HCT116 (cell line): ENCODE data around the gene PRIM1. TPM values are rescaled to one million over a fixed set of nuclear protein-coding genes. Genes with fewer than 3 reads are reported as not detected.

ENCODE experiments used
- ATAC-seq: fragments of 200-7000 bp; cut with Tn5 transposase; 2 replicates; pipeline ENCODE4 v1.9.1; 2020; ENCODE audit warnings: mild to moderate bottlenecking, moderate library complexity
- BruUV-seq: library from RNA; stranded (reverse); fragments of 400-500 nt; replicated peaks from 2 replicates; lab custom pipeline; 2021; lab: Mats Ljungman, UMichigan
- CTCF ChIA-PET: fragments of 300-600 bp; sonication (Branson Sonifier 250); formaldehyde crosslinking; loops from one replicate; lab custom pipeline; 2021; ENCODE audit warnings: antibody characterized with exemption; lab: Charles Lee
- POLR2A ChIA-PET: fragments of 300-600, 350-600 bp; sonication (Branson Sonifier 250); formaldehyde crosslinking; loops from one replicate; lab custom pipeline; 2021; ENCODE audit warnings: antibody characterized with exemption; lab: Charles Lee
- RAD21 ChIA-PET, 2 experiments: fragments of 300-600 bp; sonication (Branson Sonifier 250); formaldehyde crosslinking; loops; one replicate each; lab custom pipeline; 2023; ENCODE audit warnings: low total read pairs in 2 of 2; ENCODE audit not compliant: uncharacterized antibody in 2 of 2, unreplicated experiment in 2 of 2, low non-redundant PET in 1 of 2; lab: Charles Lee
- DNase-seq: peaks from one replicate; pipeline ENCODE4 v3.0.0-alpha.2; 2010; ENCODE audit warnings: low read depth, low spot score
- H2AFZ ChIP-seq: fragments of 200-600 bp; shearing (Covaris generic), sonication (generic); 2 replicates; pipeline ENCODE4 v1.6.1; 2017; ENCODE audit warnings: low read depth, mixed run types, mixed read lengths, antibody characterized with exemption, low read length; ENCODE audit not compliant: poor library complexity, severe bottlenecking
- H3K27ac ChIP-seq: 2 replicates; pipeline ENCODE4 v1.5.1; 2012; ENCODE audit warnings: low read depth, low read length
- H3K27me3 ChIP-seq: fragments of 200-600 bp; sonication (generic); 2 replicates; pipeline ENCODE4 v1.6.1; 2016; ENCODE audit warnings: mixed run types, low read length, mixed read lengths; ENCODE audit not compliant: insufficient read depth
- H3K36me3 ChIP-seq, 2 experiments: fragments of 200-500 bp in 1 of 2; fragments of 200-600 bp in 1 of 2; sonication (Bioruptor generic) in 1 of 2; sonication (generic) in 1 of 2; 2 replicates each; pipeline versions ENCODE4 v1.5.1 to v1.6.1; 2014 to 2016; ENCODE audit warnings: low read length in 2 of 2, inconsistent platforms in 1 of 2, mixed read lengths in 1 of 2, mixed run types in 1 of 2; ENCODE audit not compliant: insufficient read depth in 2 of 2, control insufficient read depth in 1 of 2
- H3K4me1 ChIP-seq, 2 experiments: fragments of 200-600 bp in 1 of 2; sonication (generic) in 1 of 2; 2 replicates each; pipeline versions ENCODE4 v1.5.1 to v1.6.1; 2012 to 2017; ENCODE audit warnings: low read length in 2 of 2, inconsistent platforms in 1 of 2, mild to moderate bottlenecking in 1 of 2, mixed read lengths in 1 of 2, mixed run types in 1 of 2, moderate library complexity in 1 of 2; ENCODE audit not compliant: insufficient read depth in 2 of 2, control insufficient read depth in 1 of 2
- H3K4me2 ChIP-seq: fragments of 200-600 bp; sonication (generic); 2 replicates; pipeline ENCODE4 v1.6.1; 2017; ENCODE audit warnings: mixed run types, low read length, mixed read lengths
- H3K4me3 ChIP-seq, 2 experiments: fragments of 200-600 bp in 1 of 2; sonication (generic) in 1 of 2; replicated peaks in 1 of 2; 2 replicates each; pipeline ENCODE4 v1.5.1; 2011 to 2016; ENCODE audit warnings: low read length in 2 of 2, control low read depth in 1 of 2, low read depth in 1 of 2, mild to moderate bottlenecking in 1 of 2, mixed read lengths in 1 of 2, mixed run types in 1 of 2
- H3K79me2 ChIP-seq: fragments of 200-600 bp; sonication (generic); 2 replicates; pipeline ENCODE4 v1.6.1; 2017; ENCODE audit warnings: mild to moderate bottlenecking, mixed run types, low read length, moderate library complexity, mixed read lengths; ENCODE audit not compliant: insufficient read depth
- H3K9ac ChIP-seq: fragments of 200-600 bp; sonication (generic); 2 replicates; pipeline ENCODE4 v1.6.1; 2016; ENCODE audit warnings: low read length, mixed read lengths
- H3K9me2 ChIP-seq: fragments of 200-600 bp; sonication (generic), shearing (Covaris generic); 2 replicates; pipeline ENCODE4 v1.6.1; 2017; ENCODE audit warnings: mixed run types, mild to moderate bottlenecking, moderate library complexity; ENCODE audit not compliant: insufficient read depth
- H3K9me3 ChIP-seq, 2 experiments: fragments of 200-500 bp in 1 of 2; fragments of 200-600 bp in 1 of 2; sonication (Bioruptor generic) in 1 of 2; sonication (generic) in 1 of 2; 2 replicates each; pipeline ENCODE4 v1.6.1; 2014 to 2017; ENCODE audit warnings: low read length in 2 of 2, mixed read lengths in 2 of 2, inconsistent platforms in 1 of 2, low read depth in 1 of 2, mild to moderate bottlenecking in 1 of 2, mixed run types in 1 of 2, moderate library complexity in 1 of 2; ENCODE audit not compliant: control insufficient read depth in 1 of 2, insufficient read depth in 1 of 2
- H4K20me1 ChIP-seq: fragments of 200-600 bp; sonication (generic), shearing (Covaris generic); 2 replicates; pipeline ENCODE4 v1.6.1; 2017; ENCODE audit warnings: mixed run types, mild to moderate bottlenecking, moderate library complexity; ENCODE audit not compliant: insufficient read depth
- CEBPB ChIP-seq: IDR thresholded peaks from 2 replicates; pipeline ENCODE4 v1.6.1; 2012; ENCODE audit warnings: low read depth
- ELF1 ChIP-seq: IDR thresholded peaks from 2 replicates; pipeline ENCODE4 v1.6.1; 2012; ENCODE audit warnings: low read depth, borderline replicate concordance
- EZH2 ChIP-seq: fragments of 200-600 bp; sonication (generic); IDR thresholded peaks from 2 replicates; pipeline ENCODE4 v1.6.1; 2017; ENCODE audit warnings: antibody characterized with exemption, mixed run types
- EZH2phosphoT487 ChIP-seq: fragments of 200-600 bp; IDR thresholded peaks from 2 replicates; pipeline ENCODE4 v1.6.1; 2018; ENCODE audit warnings: antibody characterized with exemption, borderline replicate concordance
- JUND ChIP-seq: IDR thresholded peaks from 2 replicates; pipeline ENCODE4 v1.6.1; 2012
- POLR2AphosphoS5 ChIP-seq: IDR thresholded peaks from 2 replicates; pipeline ENCODE4 v1.6.1; 2011; ENCODE audit warnings: mild to moderate bottlenecking, low read depth, low read length, moderate library complexity
- SIN3A ChIP-seq: IDR thresholded peaks from 2 replicates; pipeline ENCODE4 v1.6.1; 2012; ENCODE audit warnings: low read depth
- intact Hi-C: fragments of 100-400 bp; cut with micrococcal nuclease; formaldehyde crosslinking; loops from 2 replicates; pipeline ENCODE4 v1.10.0; 2022
- total RNA-seq: library from RNA; stranded (reverse); gene quantifications from one replicate; pipeline ENCODE4 v1.2.1, GENCODE V29; 2021; ENCODE audit not compliant: unreplicated experiment
- TF ChIP-seq, protein P1 (sequence below), 3 experiments: fragments of 200-600 bp in 1 of 3; sonication (generic) in 1 of 3; IDR thresholded peaks in 2 of 3; conservative IDR thresholded peaks in 1 of 3; 2 replicates each; pipeline ENCODE4 v1.5.1; 2012 to 2017; ENCODE audit warnings: low read depth in 2 of 3, low read length in 2 of 3, antibody characterized with exemption in 1 of 3, borderline replicate concordance in 1 of 3, control low read depth in 1 of 3, mild to moderate bottlenecking in 1 of 3, mixed read lengths in 1 of 3, mixed run types in 1 of 3, moderate library complexity in 1 of 3; ENCODE audit not compliant: insufficient read depth in 1 of 3

PRIM1 gene
- total RNA-seq, 1 experiment from 2014 or later: 53.3 TPM

GRCh38 chr12:56695327-56696101 is 56.6 kb downstream of the PRIM1 start:
- H3K27ac ChIP-seq: no peak overlapping the region
- ATAC-seq: no peak
- peaks cover 0 to 3% of the 10 kb centered on the region in 2 experiments; a peak in 2 of 4 replicates for H3K4me1 ChIP-seq
- intact Hi-C loops: no loop called here
- BruUV-seq: no TSS peak
- no peak overlapping the region for H2AFZ ChIP-seq
- no peak overlapping the region for H3K4me2 ChIP-seq
- no peaks in the 10 kb centered on the region for H3K79me2 ChIP-seq
- no peaks in the 10 kb centered on the region for H4K20me1 ChIP-seq
- POLR2A ChIA-PET: no interaction called here
- H3K36me3 ChIP-seq: no peaks in the 10 kb centered on the region
- TF ChIP-seq EZH2phosphoT487: no peak
- TF ChIP-seq SIN3A: no peak
- TF ChIP-seq ELF1: no peak
- TF ChIP-seq, protein P1, sequence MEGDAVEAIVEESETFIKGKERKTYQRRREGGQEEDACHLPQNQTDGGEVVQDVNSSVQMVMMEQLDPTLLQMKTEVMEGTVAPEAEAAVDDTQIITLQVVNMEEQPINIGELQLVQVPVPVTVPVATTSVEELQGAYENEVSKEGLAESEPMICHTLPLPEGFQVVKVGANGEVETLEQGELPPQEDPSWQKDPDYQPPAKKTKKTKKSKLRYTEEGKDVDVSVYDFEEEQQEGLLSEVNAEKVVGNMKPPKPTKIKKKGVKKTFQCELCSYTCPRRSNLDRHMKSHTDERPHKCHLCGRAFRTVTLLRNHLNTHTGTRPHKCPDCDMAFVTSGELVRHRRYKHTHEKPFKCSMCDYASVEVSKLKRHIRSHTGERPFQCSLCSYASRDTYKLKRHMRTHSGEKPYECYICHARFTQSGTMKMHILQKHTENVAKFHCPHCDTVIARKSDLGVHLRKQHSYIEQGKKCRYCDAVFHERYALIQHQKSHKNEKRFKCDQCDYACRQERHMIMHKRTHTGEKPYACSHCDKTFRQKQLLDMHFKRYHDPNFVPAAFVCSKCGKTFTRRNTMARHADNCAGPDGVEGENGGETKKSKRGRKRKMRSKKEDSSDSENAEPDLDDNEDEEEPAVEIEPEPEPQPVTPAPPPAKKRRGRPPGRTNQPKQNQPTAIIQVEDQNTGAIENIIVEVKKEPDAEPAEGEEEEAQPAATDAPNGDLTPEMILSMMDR (IDR thresholded peaks at IDR 0.05 in 2 of 3, conservative IDR thresholded peaks at IDR 0.05 in 1 of 3; ENCODE audit: borderline replicate concordance in 1 of 3, insufficient read depth in 1 of 3, low read depth in 2 of 3, low read length in 2 of 3): no peak
- TF ChIP-seq EZH2: no peak
- no peak for TF ChIP-seq JUND
- TF ChIP-seq CEBPB: no peak
- no peak for TF ChIP-seq POLR2AphosphoS5
- no peak for DNase-seq
- no peaks in the 10 kb centered on the region for H3K27me3 ChIP-seq
- H3K9ac ChIP-seq: no peak overlapping the region
- RAD21 ChIA-PET: no interaction called here
- H3K4me3 ChIP-seq: no peak overlapping the region
- CTCF ChIA-PET: interaction anchor here (1.3 kb wide), 1 partner anchor 30 kb away, joined by 3 read pairs; no protein-coding TSS in a partner anchor
- no peaks in the 10 kb centered on the region for H3K9me3 ChIP-seq
- no peaks in the 10 kb centered on the region for H3K9me2 ChIP-seq
